Measurements from ENCODE around the gene SLC26A1.

DNA sequence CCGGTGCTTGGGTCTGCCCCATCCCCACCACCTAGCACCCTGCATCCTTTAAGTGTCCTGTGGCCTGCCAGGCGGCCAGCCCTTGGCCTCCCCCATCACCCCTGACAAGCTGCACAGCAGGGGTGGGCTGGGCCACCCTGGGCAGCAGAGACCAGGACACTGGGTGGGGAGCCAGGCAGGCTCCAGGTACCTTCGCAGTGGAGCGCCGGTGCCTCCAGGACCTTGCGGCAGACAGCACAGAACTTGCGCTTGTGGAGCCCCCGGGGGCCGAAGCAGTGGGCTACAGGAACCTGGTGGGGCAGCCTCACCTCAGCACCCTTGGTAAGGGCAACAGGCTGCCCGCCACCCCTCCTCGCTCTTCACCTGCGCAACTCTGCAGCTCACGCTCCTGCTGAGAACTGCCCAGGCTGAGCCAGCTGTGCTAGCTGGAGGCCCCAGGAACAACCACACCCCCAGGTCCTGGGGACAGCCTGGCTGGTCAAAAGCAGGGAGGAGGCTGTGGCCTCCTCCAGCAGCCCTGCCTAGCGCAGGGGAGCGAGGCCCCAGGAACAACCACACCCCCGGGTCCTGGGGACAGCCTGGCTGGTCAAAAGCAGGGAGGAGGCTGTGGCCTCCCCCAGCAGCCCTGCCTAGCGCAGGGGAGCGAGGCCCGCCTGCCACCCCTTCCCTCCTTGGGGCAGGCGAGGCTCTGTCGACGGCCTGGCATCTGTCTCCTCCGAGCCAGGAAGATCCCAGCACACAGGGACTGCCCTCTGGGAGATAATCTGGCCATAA lies 24.4 kb downstream of the SLC26A1 start:
- TF ChIP-seq, protein P1, sequence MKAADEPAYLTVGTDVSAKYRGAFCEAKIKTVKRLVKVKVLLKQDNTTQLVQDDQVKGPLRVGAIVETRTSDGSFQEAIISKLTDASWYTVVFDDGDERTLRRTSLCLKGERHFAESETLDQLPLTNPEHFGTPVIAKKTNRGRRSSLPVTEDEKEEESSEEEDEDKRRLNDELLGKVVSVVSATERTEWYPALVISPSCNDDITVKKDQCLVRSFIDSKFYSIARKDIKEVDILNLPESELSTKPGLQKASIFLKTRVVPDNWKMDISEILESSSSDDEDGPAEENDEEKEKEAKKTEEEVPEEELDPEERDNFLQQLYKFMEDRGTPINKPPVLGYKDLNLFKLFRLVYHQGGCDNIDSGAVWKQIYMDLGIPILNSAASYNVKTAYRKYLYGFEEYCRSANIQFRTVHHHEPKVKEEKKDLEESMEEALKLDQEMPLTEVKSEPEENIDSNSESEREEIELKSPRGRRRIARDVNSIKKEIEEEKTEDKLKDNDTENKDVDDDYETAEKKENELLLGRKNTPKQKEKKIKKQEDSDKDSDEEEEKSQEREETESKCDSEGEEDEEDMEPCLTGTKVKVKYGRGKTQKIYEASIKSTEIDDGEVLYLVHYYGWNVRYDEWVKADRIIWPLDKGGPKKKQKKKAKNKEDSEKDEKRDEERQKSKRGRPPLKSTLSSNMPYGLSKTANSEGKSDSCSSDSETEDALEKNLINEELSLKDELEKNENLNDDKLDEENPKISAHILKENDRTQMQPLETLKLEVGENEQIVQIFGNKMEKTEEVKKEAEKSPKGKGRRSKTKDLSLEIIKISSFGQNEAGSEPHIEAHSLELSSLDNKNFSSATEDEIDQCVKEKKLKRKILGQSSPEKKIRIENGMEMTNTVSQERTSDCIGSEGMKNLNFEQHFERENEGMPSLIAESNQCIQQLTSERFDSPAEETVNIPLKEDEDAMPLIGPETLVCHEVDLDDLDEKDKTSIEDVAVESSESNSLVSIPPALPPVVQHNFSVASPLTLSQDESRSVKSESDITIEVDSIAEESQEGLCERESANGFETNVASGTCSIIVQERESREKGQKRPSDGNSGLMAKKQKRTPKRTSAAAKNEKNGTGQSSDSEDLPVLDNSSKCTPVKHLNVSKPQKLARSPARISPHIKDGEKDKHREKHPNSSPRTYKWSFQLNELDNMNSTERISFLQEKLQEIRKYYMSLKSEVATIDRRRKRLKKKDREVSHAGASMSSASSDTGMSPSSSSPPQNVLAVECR (CRISPR knock-in tag; IDR thresholded peaks at IDR 0.05; ENCODE audit: borderline replicate concordance) = no peak
- TF ChIP-seq, protein P2, sequence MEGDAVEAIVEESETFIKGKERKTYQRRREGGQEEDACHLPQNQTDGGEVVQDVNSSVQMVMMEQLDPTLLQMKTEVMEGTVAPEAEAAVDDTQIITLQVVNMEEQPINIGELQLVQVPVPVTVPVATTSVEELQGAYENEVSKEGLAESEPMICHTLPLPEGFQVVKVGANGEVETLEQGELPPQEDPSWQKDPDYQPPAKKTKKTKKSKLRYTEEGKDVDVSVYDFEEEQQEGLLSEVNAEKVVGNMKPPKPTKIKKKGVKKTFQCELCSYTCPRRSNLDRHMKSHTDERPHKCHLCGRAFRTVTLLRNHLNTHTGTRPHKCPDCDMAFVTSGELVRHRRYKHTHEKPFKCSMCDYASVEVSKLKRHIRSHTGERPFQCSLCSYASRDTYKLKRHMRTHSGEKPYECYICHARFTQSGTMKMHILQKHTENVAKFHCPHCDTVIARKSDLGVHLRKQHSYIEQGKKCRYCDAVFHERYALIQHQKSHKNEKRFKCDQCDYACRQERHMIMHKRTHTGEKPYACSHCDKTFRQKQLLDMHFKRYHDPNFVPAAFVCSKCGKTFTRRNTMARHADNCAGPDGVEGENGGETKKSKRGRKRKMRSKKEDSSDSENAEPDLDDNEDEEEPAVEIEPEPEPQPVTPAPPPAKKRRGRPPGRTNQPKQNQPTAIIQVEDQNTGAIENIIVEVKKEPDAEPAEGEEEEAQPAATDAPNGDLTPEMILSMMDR (CRISPR knock-in tag; IDR thresholded peaks at IDR 0.05) = no peak
- TF ChIP-seq KLF6 (CRISPR knock-in tag; IDR thresholded peaks at IDR 0.05) (no peak), ATF7 (IDR thresholded peaks at IDR 0.05) (no peak), ATF7 (CRISPR knock-in tag; IDR thresholded peaks at IDR 0.05) (no peak), ZNF121 (CRISPR knock-in tag; IDR thresholded peaks at IDR 0.05) (no peak), ELF1 (CRISPR knock-in tag; IDR thresholded peaks at IDR 0.05) (no peak), FOXJ3 (CRISPR knock-in tag; IDR thresholded peaks at IDR 0.05; ENCODE audit: borderline replicate concordance) (no peak), RNF2 (conservative IDR thresholded peaks at IDR 0.05; ENCODE audit: low read depth) (no peak), TCF7L2 (IDR thresholded peaks at IDR 0.05; ENCODE audit: low read depth, low read length) (no peak)
- TF ChIP-seq, protein P3, sequence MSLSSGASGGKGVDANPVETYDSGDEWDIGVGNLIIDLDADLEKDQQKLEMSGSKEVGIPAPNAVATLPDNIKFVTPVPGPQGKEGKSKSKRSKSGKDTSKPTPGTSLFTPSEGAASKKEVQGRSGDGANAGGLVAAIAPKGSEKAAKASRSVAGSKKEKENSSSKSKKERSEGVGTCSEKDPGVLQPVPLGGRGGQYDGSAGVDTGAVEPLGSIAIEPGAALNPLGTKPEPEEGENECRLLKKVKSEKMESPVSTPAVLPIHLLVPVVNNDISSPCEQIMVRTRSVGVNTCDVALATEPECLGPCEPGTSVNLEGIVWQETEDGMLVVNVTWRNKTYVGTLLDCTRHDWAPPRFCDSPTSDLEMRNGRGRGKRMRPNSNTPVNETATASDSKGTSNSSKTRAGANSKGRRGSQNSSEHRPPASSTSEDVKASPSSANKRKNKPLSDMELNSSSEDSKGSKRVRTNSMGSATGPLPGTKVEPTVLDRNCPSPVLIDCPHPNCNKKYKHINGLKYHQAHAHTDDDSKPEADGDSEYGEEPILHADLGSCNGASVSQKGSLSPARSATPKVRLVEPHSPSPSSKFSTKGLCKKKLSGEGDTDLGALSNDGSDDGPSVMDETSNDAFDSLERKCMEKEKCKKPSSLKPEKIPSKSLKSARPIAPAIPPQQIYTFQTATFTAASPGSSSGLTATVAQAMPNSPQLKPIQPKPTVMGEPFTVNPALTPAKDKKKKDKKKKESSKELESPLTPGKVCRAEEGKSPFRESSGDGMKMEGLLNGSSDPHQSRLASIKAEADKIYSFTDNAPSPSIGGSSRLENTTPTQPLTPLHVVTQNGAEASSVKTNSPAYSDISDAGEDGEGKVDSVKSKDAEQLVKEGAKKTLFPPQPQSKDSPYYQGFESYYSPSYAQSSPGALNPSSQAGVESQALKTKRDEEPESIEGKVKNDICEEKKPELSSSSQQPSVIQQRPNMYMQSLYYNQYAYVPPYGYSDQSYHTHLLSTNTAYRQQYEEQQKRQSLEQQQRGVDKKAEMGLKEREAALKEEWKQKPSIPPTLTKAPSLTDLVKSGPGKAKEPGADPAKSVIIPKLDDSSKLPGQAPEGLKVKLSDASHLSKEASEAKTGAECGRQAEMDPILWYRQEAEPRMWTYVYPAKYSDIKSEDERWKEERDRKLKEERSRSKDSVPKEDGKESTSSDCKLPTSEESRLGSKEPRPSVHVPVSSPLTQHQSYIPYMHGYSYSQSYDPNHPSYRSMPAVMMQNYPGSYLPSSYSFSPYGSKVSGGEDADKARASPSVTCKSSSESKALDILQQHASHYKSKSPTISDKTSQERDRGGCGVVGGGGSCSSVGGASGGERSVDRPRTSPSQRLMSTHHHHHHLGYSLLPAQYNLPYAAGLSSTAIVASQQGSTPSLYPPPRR (CRISPR knock-in tag; IDR thresholded peaks at IDR 0.05; ENCODE audit: borderline replicate concordance) = no peak
- TF ChIP-seq, protein P4, sequence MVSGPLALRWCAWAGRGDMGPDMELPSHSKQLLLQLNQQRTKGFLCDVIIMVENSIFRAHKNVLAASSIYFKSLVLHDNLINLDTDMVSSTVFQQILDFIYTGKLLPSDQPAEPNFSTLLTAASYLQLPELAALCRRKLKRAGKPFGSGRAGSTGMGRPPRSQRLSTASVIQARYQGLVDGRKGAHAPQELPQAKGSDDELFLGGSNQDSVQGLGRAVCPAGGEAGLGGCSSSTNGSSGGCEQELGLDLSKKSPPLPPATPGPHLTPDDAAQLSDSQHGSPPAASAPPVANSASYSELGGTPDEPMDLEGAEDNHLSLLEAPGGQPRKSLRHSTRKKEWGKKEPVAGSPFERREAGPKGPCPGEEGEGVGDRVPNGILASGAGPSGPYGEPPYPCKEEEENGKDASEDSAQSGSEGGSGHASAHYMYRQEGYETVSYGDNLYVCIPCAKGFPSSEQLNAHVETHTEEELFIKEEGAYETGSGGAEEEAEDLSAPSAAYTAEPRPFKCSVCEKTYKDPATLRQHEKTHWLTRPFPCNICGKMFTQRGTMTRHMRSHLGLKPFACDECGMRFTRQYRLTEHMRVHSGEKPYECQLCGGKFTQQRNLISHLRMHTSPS (CRISPR knock-in tag; IDR thresholded peaks at IDR 0.05; ENCODE audit: low read depth) = no peak
- TF ChIP-seq, protein P5, sequence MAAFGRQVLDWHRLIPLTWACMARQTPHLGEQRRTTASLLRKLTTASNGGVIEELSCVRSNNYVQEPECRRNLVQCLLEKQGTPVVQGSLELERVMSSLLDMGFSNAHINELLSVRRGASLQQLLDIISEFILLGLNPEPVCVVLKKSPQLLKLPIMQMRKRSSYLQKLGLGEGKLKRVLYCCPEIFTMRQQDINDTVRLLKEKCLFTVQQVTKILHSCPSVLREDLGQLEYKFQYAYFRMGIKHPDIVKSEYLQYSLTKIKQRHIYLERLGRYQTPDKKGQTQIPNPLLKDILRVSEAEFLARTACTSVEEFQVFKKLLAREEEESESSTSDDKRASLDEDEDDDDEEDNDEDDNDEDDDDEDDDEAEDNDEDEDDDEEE (CRISPR knock-in tag; IDR thresholded peaks at IDR 0.05) = no peak
- TF ChIP-seq, protein P6, sequence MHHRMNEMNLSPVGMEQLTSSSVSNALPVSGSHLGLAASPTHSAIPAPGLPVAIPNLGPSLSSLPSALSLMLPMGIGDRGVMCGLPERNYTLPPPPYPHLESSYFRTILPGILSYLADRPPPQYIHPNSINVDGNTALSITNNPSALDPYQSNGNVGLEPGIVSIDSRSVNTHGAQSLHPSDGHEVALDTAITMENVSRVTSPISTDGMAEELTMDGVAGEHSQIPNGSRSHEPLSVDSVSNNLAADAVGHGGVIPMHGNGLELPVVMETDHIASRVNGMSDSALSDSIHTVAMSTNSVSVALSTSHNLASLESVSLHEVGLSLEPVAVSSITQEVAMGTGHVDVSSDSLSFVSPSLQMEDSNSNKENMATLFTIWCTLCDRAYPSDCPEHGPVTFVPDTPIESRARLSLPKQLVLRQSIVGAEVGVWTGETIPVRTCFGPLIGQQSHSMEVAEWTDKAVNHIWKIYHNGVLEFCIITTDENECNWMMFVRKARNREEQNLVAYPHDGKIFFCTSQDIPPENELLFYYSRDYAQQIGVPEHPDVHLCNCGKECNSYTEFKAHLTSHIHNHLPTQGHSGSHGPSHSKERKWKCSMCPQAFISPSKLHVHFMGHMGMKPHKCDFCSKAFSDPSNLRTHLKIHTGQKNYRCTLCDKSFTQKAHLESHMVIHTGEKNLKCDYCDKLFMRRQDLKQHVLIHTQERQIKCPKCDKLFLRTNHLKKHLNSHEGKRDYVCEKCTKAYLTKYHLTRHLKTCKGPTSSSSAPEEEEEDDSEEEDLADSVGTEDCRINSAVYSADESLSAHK (CRISPR knock-in tag; IDR thresholded peaks at IDR 0.05; ENCODE audit: borderline replicate concordance) = no peak

Measured in HepG2 (cell line).